ENCODE results near the gene GPA33. TPM values are rescaled to one million over a fixed set of nuclear protein-coding genes. Genes with fewer than 3 reads are reported as not detected.

The GPA33 gene
- total RNA-seq, 1 experiment from 2014 or later, result 0.69 TPM

- DNase-seq, result peak; percentile 22
Observed at GRCh38 chr1:167126317-167126716, 36.1 kb upstream of the GPA33 start.

GRCh38 chr1:167122568-167122967, 32.4 kb upstream of the GPA33 start:
- peak; percentile 10 for DNase-seq
- Histone ChIP-seq H3K36me3 (replicated peaks; ENCODE audit: control insufficient read depth, insufficient read depth, low read length) (no peaks in the 10 kb centered on the region), H3K27me3 (ENCODE audit: control insufficient read depth, insufficient read depth, low read length) (peaks cover 2% of the 10 kb centered on the region), H3K4me3 (ENCODE audit: insufficient read depth, low read depth, low read length) (no peak overlapping the region)

More at GRCh38 chr1:167126317-167126716, 36.1 kb upstream of the GPA33 start:
- H3K36me3 ChIP-seq (replicated peaks; ENCODE audit: control insufficient read depth, insufficient read depth, low read length), result no peaks in the 10 kb centered on the region
- H3K27me3 ChIP-seq (ENCODE audit: control insufficient read depth, insufficient read depth, low read length), result peaks cover 2% of the 10 kb centered on the region
- no peak overlapping the region for H3K4me3 ChIP-seq (ENCODE audit: insufficient read depth, low read depth, low read length)

- H3K36me3 ChIP-seq (replicated peaks; ENCODE audit: control insufficient read depth, insufficient read depth, low read length), result no peaks in the 10 kb centered on the region
- H3K27me3 ChIP-seq (ENCODE audit: control insufficient read depth, insufficient read depth, low read length), result peaks cover 2% of the 10 kb centered on the region
- no peak overlapping the region for H3K4me3 ChIP-seq (ENCODE audit: insufficient read depth, low read depth, low read length)
- DNase-seq, result no peak
Observed at GRCh38 chr1:167122121-167122480, 31.9 kb upstream of the GPA33 start.

GRCh38 chr1:167121375-167122120, 31.4 kb upstream of the GPA33 start:
- DNase-seq, result peak; percentile 81
- Histone ChIP-seq H3K36me3 (replicated peaks; ENCODE audit: control insufficient read depth, insufficient read depth, low read length) (no peaks in the 10 kb centered on the region), H3K4me3 (ENCODE audit: insufficient read depth, low read depth, low read length) (peak overlapping the region; percentile 51), H3K27me3 (ENCODE audit: control insufficient read depth, insufficient read depth, low read length) (peaks cover 2% of the 10 kb centered on the region)

- H3K27me3 ChIP-seq (ENCODE audit: control insufficient read depth, insufficient read depth, low read length), result peaks cover 2% of the 10 kb centered on the region
- H3K36me3 ChIP-seq (replicated peaks; ENCODE audit: control insufficient read depth, insufficient read depth, low read length), result no peaks in the 10 kb centered on the region
- DNase-seq, result no peak
- H3K4me3 ChIP-seq (ENCODE audit: insufficient read depth, low read depth, low read length), result peak overlapping the region; percentile 51
Observed at GRCh38 chr1:167120899-167121298, 30.7 kb upstream of the GPA33 start.

GRCh38 chr1:167119696-167120095, 29.5 kb upstream of the GPA33 start:
- Histone ChIP-seq H3K4me3 (ENCODE audit: insufficient read depth, low read depth, low read length) (no peak overlapping the region), H3K27me3 (ENCODE audit: control insufficient read depth, insufficient read depth, low read length) (peaks cover 2% of the 10 kb centered on the region), H3K36me3 (replicated peaks; ENCODE audit: control insufficient read depth, insufficient read depth, low read length) (no peaks in the 10 kb centered on the region)
- no peak for DNase-seq

GRCh38 chr1:167118188-167118587, 28.0 kb upstream of the GPA33 start:
- no peak for DNase-seq
- H3K36me3 ChIP-seq (replicated peaks; ENCODE audit: control insufficient read depth, insufficient read depth, low read length), result no peaks in the 10 kb centered on the region
- H3K4me3 ChIP-seq (ENCODE audit: insufficient read depth, low read depth, low read length), result no peak overlapping the region
- peaks cover 2% of the 10 kb centered on the region for H3K27me3 ChIP-seq (ENCODE audit: control insufficient read depth, insufficient read depth, low read length)

GRCh38 chr1:167117225-167117624, 27.0 kb upstream of the GPA33 start:
- H3K36me3 ChIP-seq (replicated peaks; ENCODE audit: control insufficient read depth, insufficient read depth, low read length), result no peaks in the 10 kb centered on the region
- H3K27me3 ChIP-seq (ENCODE audit: control insufficient read depth, insufficient read depth, low read length), result peaks cover 2% of the 10 kb centered on the region
- H3K4me3 ChIP-seq (ENCODE audit: insufficient read depth, low read depth, low read length), result no peak overlapping the region
- DNase-seq, result no peak

- no peak for DNase-seq
- H3K36me3 ChIP-seq (replicated peaks; ENCODE audit: control insufficient read depth, insufficient read depth, low read length), result no peaks in the 10 kb centered on the region
- H3K27me3 ChIP-seq (ENCODE audit: control insufficient read depth, insufficient read depth, low read length), result no peaks in the 10 kb centered on the region
- no peak overlapping the region for H3K4me3 ChIP-seq (ENCODE audit: insufficient read depth, low read depth, low read length)
Observed at GRCh38 chr1:167116174-167116573, 26.0 kb upstream of the GPA33 start.

- Histone ChIP-seq H3K27me3 (ENCODE audit: control insufficient read depth, insufficient read depth, low read length) (no peaks in the 10 kb centered on the region), H3K36me3 (replicated peaks; ENCODE audit: control insufficient read depth, insufficient read depth, low read length) (no peaks in the 10 kb centered on the region), H3K4me3 (ENCODE audit: insufficient read depth, low read depth, low read length) (no peak overlapping the region)
- DNase-seq, result no peak
Observed at GRCh38 chr1:167115655-167116054, 25.5 kb upstream of the GPA33 start.

GRCh38 chr1:167114725-167115124, 24.5 kb upstream of the GPA33 start:
- H3K36me3 ChIP-seq (replicated peaks; ENCODE audit: control insufficient read depth, insufficient read depth, low read length), result no peaks in the 10 kb centered on the region
- H3K4me3 ChIP-seq (ENCODE audit: insufficient read depth, low read depth, low read length), result no peak overlapping the region
- no peaks in the 10 kb centered on the region for H3K27me3 ChIP-seq (ENCODE audit: control insufficient read depth, insufficient read depth, low read length)
- no peak for DNase-seq

- no peak for DNase-seq
- H3K27me3 ChIP-seq (ENCODE audit: control insufficient read depth, insufficient read depth, low read length), result no peaks in the 10 kb centered on the region
- H3K36me3 ChIP-seq (replicated peaks; ENCODE audit: control insufficient read depth, insufficient read depth, low read length), result no peaks in the 10 kb centered on the region
- H3K4me3 ChIP-seq (ENCODE audit: insufficient read depth, low read depth, low read length), result no peak overlapping the region
Observed at GRCh38 chr1:167111868-167112709, 21.9 kb upstream of the GPA33 start.

GRCh38 chr1:167110586-167110985, 20.4 kb upstream of the GPA33 start:
- H3K36me3 ChIP-seq (replicated peaks; ENCODE audit: control insufficient read depth, insufficient read depth, low read length), result no peaks in the 10 kb centered on the region

GRCh38 chr1:167109125-167109524, 18.9 kb upstream of the GPA33 start:
- no peak for DNase-seq
- H3K4me3 ChIP-seq (ENCODE audit: insufficient read depth, low read depth, low read length), result no peak overlapping the region
- no peaks in the 10 kb centered on the region for H3K27me3 ChIP-seq (ENCODE audit: control insufficient read depth, insufficient read depth, low read length)
- no peaks in the 10 kb centered on the region for H3K36me3 ChIP-seq (replicated peaks; ENCODE audit: control insufficient read depth, insufficient read depth, low read length)

More at GRCh38 chr1:167110586-167110985, 20.4 kb upstream of the GPA33 start:
- DNase-seq, result no peak
- Histone ChIP-seq H3K27me3 (ENCODE audit: control insufficient read depth, insufficient read depth, low read length) (no peaks in the 10 kb centered on the region), H3K4me3 (ENCODE audit: insufficient read depth, low read depth, low read length) (no peak overlapping the region)

GRCh38 chr1:167107456-167107855, 17.3 kb upstream of the GPA33 start:
- Histone ChIP-seq H3K4me3 (ENCODE audit: insufficient read depth, low read depth, low read length) (no peak overlapping the region), H3K27me3 (ENCODE audit: control insufficient read depth, insufficient read depth, low read length) (no peaks in the 10 kb centered on the region), H3K36me3 (replicated peaks; ENCODE audit: control insufficient read depth, insufficient read depth, low read length) (no peaks in the 10 kb centered on the region)
- no peak for DNase-seq
